Frontal cortex (tissue), 4 donors: ENCODE measurements around the gene UNC45A. TPM values are rescaled to one million over a fixed set of nuclear protein-coding genes. Genes with fewer than 3 reads are reported as not detected.
"Not testable (repeated sequence)": the region's sequence is repeated elsewhere in the genome, so short reads cannot be mapped to it uniquely, and the experiment has no call there.

Experiments used
- DNase-seq, 2 donors: peaks; one replicate each; pipeline ENCODE4 v3.0.0; 2012; ENCODE audit warnings: low spot score in 2 of 2
- FAIRE-seq: peaks from 2 replicates; lab custom pipeline; 2012; peaks lifted over from hg19 to GRCh38; lab: Jason Lieb, UNC
- total RNA-seq: library from RNA; depleted of rRNA; stranded (reverse); fragments of >200 nt; gene quantifications from one replicate; pipeline ENCODE4 v1.2.3, GENCODE V29; 2014
- donor health status: control.
- donor health status: control.
- donor health status: control.

The UNC45A gene
- total RNA-seq, 1 donor from 2014 or later: 33.4 TPM

GRCh38 chr15:90902840-90903732, 32.0 kb upstream of the UNC45A start, which contains the start of gene MAN2A2:
MAN2A2 (plus strand) TSS chr15:90903302; CDS start chr15:90904208, 906 bp downstream.
- FAIRE-seq (no peak), DNase-seq (peak; percentile 77 to 80)

GRCh38 chr15:90903733-90904536, 31.1 kb upstream of the UNC45A start:
- FAIRE-seq (no peak), DNase-seq (peak in 1 of 2 donors; percentile 46)

GRCh38 chr15:90904746-90905145, 30.3 kb upstream of the UNC45A start:
- FAIRE-seq: no peak
- no peak for DNase-seq

- no peak for FAIRE-seq
- DNase-seq: no peak
These were observed 29.5 kb upstream of the UNC45A start for GRCh38 chr15:90905306-90906180.

GRCh38 chr15:90906181-90906849, 28.8 kb upstream of the UNC45A start:
- FAIRE-seq (no peak), DNase-seq (no peak)

- FAIRE-seq (no peak), DNase-seq (no peak)
These were observed 27.9 kb upstream of the UNC45A start for GRCh38 chr15:90907051-90907660.

- DNase-seq (no peak), FAIRE-seq (no peak)
These were observed 27.1 kb upstream of the UNC45A start for GRCh38 chr15:90907838-90908507.

GRCh38 chr15:90909449-90909848, 25.6 kb upstream of the UNC45A start:
- not testable (repeated sequence) for DNase-seq, FAIRE-seq

GRCh38 chr15:90909976-90910375, 25.1 kb upstream of the UNC45A start:
- no peak for FAIRE-seq
- DNase-seq: no peak

- FAIRE-seq (no peak), DNase-seq (no peak)
These were observed 24.4 kb upstream of the UNC45A start for GRCh38 chr15:90910441-90911301.

GRCh38 chr15:90911302-90911623, 23.8 kb upstream of the UNC45A start:
- DNase-seq (no peak), FAIRE-seq (no peak)

GRCh38 chr15:90911906-90912769, 22.9 kb upstream of the UNC45A start:
- DNase-seq (no peak), FAIRE-seq (no peak)

- FAIRE-seq: no peak
These were observed 22.4 kb upstream of the UNC45A start for GRCh38 chr15:90912770-90913075.

GRCh38 chr15:90913398-90913944, 21.6 kb upstream of the UNC45A start:
- no peak for DNase-seq
- no peak for FAIRE-seq

More at GRCh38 chr15:90912770-90913075, 22.4 kb upstream of the UNC45A start:
- no peak for DNase-seq

GRCh38 chr15:90914305-90915080, 20.6 kb upstream of the UNC45A start:
- no peak for DNase-seq
- FAIRE-seq: no peak
